GM10847 (cell line): ENCODE results near the gene MACO1.
"Not testable (repeated sequence)": the region's sequence is repeated elsewhere in the genome, so short reads cannot be mapped to it uniquely, and the experiment has no call there.

Experiments used
- POLR2A ChIP-seq: IDR thresholded peaks from 2 replicates; pipeline ENCODE4 v1.6.1; 2011; ENCODE audit not compliant: insufficient read length; ENCODE audit errors: extremely low read depth

MACO1 gene, protein sequence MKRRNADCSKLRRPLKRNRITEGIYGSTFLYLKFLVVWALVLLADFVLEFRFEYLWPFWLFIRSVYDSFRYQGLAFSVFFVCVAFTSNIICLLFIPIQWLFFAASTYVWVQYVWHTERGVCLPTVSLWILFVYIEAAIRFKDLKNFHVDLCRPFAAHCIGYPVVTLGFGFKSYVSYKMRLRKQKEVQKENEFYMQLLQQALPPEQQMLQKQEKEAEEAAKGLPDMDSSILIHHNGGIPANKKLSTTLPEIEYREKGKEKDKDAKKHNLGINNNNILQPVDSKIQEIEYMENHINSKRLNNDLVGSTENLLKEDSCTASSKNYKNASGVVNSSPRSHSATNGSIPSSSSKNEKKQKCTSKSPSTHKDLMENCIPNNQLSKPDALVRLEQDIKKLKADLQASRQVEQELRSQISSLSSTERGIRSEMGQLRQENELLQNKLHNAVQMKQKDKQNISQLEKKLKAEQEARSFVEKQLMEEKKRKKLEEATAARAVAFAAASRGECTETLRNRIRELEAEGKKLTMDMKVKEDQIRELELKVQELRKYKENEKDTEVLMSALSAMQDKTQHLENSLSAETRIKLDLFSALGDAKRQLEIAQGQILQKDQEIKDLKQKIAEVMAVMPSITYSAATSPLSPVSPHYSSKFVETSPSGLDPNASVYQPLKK

DNA sequence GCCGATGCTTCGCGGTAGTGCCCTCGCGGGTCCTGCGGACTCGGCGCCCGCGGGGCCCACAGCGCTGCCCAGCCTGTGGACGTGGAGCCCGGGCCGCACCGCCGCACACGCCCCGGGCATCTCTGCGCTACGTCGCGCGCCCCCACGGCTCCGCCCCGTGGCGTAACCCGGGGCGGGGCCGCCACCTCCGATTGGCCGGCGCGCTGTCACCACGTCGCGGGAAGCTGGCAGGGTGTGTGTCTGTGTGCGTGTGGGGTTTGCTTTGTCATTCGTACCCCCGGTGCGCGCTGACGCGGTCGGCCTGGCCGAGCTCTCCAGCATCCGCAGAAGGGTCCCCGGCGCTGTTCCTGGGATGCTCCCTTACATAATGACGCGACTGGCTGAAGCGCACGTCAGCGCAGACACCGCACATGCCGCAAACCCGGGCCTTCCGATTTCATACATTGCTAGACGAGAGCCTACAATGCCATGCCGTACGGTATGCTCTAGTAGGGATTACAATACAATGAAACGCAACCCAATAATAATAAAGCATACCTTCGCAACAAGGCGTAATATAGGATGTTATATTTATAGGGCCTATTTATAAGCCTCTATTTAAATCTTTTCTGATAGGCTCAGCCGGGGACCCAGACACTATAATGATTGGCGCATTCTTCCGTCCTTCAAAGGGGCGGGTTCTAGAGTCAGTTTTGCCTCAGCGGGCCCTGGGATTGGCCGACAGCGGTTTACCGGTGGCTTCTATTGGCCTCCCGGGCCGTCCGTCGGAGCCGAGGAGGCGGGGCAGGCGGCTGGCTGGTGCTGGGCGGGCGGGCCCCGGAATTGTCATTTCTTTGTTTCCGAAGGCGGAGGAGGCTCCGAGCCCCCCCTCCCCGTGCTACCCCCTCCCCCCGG is at the start of gene MACO1:
TSS of gene MACO1 (plus strand) at position 825 of the 894 bp plus-strand sequence. CDS start 202 bp downstream, outside the sequence.
- TF ChIP-seq POLR2A = peak; percentile 68

DNA sequence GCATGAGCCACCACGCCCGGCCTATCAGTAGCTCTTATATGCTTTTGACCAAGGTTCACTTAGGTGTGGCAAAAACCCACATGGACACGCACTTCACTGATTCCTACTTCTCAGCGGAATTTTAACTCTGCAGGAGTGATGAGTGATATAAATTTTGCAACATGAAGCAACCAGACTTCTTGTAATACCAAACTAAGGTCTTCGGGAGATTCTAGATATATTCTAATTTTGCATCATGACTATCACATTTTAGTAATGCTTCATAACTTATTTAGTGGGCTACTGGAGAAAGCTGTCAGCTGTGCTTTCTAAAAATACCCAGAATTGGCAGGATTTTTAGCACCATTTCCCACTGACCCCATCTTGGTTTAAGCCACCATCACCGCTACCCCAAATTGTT is 37.9 kb upstream of the MACO1 start:
- no peak for TF ChIP-seq POLR2A

DNA sequence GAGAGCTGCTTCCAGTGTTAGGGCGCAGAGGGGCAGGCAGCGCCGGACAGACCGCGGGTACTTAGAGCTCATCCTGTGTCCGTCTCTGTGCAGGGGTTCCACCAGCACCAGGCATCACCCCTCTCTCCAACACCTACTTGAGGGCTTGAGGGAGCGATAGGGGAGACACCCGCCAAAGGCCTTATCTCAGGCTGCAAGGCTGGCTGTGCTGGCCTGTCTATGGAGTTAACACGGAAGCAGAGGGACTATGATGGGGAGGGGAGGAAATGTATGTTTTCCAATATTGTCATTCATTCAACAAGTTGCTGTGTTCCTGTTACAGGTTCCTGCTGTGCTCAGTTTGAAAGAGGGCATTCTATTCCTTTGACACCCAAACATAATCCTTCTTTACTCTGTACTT is 10.0 kb upstream of the MACO1 start, which contains the start of gene RHCE:
TSS of gene RHCE (minus strand) at position 111 of the 400 bp plus-strand sequence. CDS start at position 72, 39 bp downstream.
- not testable (repeated sequence) for TF ChIP-seq POLR2A

DNA sequence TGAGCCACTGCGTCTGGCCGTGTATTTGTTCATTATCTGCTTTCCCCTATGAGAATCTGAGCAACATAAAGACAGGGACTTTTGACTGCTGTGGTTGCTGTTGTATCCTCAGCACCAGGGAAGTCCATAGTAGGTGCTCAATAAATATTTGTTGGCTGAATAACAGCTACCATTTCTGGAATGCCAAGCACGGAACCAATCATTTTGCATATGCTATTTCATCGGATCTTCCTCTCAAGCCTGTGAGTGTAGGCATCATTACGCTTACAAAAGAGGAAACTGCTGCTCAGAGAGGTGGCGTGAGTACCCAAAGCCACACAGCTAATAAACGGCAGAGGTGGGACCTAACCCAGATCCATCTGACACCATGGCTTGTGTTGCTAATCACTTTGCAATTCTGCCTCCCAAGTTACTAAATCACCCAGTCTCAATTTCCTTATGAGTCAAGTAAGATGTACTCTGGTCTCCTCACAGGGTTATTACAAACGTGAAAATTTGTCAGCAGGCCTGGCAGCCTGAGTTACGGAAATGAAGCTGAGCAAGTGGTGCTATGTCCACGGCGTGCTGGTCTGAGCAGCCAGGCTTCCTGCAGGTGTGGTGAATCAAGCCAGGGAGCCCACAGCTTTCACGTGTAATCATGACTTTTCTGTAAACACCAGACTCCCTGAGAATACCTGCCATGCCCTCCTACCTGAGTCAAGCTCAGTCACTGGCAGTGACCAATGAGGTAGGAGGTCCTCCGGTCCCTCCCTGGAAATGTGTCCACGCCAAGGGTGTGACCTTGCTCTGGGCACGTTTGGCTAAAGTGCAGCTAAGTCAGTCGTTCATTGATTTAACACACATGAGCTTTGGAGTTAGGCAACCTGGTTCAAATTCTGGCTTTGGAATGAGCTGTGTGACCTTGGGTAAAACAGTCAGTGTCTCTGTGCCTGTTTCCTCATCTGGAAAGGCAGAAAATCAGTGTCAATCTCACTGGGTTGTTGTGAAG is 5.3 kb upstream of the MACO1 start:
- no peak for TF ChIP-seq POLR2A

DNA sequence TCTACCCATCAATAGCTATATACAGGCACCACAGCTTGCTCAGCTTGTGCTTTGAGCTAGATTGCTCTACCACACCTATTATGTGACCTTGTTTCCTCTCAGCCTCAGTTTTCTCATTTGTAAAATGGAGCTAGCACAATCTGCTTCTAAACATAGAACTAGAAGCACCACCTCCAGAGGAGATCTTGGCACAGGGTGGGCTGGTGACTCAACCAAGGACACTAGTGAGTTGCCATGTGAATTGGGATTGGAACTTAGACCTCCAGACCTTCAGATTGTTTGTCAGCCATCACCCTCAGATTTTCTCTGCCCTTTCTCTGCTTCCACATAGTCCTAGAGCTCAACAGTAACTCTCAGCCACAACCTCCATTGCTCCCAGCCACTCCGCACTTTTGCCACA is 3.0 kb upstream of the MACO1 start:
- no peak for TF ChIP-seq POLR2A

DNA sequence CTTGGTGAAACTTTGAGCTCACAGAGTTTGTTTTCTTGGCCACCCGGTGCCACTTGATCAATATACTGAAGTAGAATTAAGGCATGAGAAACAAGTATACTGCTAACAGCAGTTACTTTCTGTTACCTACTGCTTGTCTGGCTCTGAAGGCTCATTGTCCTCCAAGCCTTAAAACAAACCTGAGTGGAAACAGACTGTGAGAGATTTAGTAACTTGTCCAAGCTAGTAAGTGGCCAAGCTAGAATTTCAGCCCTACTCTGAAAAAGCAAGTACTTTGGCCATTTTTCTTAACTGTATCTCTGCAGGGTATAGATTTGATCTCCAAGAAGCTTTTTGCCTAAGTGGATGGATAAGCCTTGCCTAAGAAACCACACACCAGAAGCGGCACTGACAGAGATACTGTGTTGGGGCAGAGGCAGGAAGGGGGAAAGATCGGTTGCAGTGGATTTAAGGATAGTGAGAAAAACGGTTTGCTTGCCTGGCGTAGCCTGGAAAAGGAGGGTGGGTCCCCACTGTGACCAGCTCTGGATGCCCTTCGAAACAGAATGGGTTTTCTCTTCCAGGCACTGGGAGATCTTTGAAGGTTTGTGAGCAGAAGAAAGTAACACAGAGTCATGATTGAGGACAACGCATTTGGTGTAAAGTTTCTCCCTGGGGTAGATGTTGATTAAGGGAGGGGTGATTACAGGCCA is 2.1 kb upstream of the MACO1 start:
- no peak for TF ChIP-seq POLR2A

DNA sequence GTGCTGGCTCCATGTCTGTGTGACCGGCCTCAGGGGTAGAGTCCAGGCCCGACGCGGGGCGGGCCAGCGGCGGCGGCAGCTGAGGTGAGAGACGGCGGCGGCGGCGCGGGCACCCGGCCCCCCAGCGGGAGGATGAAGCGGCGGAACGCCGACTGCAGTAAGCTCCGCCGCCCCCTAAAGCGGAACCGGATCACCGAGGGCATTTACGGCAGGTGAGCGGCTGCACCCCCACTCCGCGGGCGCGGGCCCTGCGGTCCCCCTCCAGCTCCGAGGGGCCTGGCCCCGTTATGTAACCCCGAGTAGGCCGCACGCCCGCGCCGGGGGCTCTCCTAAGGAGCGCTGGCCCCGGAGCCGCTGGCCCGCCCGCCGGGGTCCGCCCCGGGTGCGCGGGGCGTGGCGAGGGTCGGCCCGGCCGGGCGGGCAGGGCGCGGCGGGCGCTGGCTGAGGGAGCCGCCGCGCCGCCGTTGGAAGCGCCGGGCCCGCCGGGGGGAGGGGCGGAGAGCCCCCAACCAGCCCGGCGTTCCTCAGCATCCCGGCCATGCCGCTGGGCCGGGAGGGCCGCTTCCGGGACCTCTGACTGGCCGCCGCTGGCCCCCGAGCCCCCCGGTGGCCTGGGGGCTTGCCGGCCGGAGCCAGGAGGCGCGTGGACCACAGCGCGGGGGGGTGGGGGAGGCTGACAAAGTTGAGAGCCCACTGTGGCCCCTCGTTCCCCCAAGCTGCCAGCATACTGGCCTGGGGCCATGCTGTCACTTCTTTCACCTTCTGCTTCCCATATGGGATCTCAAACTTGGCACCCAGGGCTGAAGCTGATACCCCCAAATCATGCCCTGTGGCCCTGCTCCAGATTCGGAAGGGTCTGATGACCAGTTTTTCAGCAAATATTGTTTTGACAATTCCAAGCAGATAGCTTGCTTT is 527 bp downstream of the MACO1 start:
- TF ChIP-seq POLR2A = no peak

DNA sequence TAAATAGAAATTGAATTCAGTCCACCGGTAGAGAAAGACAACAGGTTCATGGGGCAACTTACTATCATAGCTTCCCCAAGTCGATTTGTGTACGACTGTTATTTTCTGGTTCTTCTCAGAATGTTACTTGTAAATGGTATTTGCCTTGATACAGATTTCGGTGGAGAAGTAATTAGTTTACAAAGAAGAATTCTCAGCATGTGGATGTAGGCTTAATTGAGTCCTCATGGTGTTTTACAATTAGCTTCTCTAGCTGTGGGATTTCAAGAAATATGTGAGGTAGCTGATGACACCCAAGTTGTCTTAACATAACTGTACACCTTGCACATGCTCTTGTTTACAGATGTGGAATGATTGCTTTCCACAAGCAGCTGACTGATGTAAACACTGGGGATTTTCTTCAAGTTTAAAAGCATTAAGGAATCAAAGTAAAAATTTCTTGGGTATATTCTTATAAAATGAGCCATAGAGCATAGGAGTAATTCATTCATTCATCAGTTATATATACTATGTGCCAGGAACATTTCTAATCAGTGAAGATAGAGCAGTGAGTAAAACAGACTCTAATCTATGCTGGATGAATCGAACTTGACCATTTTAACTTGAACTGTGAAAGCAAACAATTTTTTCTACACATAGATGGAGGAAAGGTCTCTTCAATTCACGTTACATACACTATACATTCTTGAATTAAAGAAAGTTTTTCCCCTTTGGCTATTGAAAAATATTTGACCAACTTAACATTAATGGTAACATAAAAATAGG is 1.4 kb downstream of the MACO1 start:
- TF ChIP-seq POLR2A = no peak

DNA sequence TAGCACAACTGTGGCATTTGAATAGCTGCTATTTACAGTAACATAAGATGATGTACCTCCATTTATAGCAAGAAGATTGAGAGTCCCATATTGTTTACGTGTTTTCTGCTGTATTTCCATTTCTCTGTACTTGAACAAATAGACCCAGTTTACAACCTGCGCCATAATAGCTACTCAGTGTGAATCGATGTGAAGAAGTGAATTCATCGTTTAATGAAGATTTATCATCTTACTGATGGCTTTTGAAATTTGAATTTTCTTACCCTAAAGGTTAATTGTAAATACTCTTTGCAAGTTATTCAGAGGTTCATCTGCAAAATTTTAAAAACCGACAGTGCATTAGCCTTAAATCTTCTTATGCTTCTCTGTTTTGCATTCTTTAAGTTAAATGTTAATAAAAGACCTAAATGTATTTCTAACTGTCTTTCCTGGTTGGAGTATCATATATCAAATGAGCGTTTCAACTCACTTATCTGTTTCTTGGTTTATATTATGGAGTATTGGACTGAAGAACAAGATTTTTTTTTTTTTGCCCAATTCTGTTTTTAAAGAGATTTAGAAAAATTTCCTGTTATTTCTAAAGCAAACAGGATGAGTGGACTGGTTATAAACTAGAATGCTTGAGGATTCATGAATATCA is 2.2 kb downstream of the MACO1 start:
- no peak for TF ChIP-seq POLR2A

DNA sequence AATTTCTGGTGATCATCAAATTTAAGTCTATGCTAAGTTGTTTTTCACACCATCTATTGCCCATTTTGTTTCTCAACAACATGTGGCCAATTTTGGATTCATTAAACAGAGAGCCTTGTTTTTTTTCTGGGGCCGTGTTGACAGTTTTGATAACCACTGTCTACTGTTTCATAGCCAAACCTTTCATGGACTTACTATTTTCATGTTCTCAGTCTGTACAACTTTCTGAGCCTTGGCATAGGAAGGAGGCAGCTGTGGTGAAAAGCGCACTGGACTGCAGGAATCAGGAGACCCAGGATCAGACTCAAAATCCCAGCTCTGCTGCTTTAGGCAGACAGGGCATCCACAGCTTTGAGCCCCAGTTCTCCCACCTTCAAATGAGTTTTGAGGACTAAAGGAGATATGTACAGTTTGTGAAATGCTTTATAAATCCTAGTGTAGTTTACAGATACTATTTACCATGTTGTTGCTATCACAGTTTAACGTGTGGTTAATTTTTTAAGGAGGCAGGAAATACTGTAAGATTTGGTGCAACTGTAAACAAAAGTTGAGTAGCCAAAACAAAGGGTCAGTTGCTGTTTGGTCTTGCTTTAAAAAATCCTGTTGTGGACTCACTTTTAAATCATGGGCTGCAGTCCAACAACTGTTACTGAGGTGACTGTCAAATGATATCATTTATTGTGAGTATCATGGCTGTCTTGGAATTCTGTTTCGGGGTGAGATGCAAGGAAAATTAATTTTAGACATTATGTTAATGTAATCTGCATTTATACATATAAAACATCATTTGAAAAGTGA is 2.9 kb downstream of the MACO1 start:
- TF ChIP-seq POLR2A = no peak
